ENCODE results near the gene SIRT3. TPM values are rescaled to one million over a fixed set of nuclear protein-coding genes. Genes with fewer than 3 reads are reported as not detected.

SIRT3 gene
- total RNA-seq (2012; rRNA removed) (4.4 and 5.4 TPM in 2 replicates), polyA plus RNA-seq (2012; rRNA removed) (14.9 and 18.6 TPM in 2 replicates), Bru-seq, nascent RNA (percentile 55 among the genes with signal in this experiment), BruChase-seq, experiment 1, labeled RNA remaining after a 6-hour chase (percentile 72 among the genes with signal in this experiment), BruChase-seq, experiment 2, labeled RNA remaining after a 2-hour chase (percentile 65 among the genes with signal in this experiment)
- 14.3 and 15.8 TPM in 2 replicates for polyA plus RNA-seq (2012; cell fraction: cytosol; rRNA removed)
- polyA plus RNA-seq (2012; cell fraction: nucleus; rRNA removed; ENCODE audit: low replicate concordance): 73.8 and 141 TPM in 2 replicates
- long read RNA-seq, transcript SIRT3-201 (7 exons, 2,543 nt): major isoform, 13 of 38 reads
- long read RNA-seq, partial matches to known transcripts: 7 of 38 reads
- long read RNA-seq, other reads (novel, unspliced or antisense): 14 of 38 reads

DNA sequence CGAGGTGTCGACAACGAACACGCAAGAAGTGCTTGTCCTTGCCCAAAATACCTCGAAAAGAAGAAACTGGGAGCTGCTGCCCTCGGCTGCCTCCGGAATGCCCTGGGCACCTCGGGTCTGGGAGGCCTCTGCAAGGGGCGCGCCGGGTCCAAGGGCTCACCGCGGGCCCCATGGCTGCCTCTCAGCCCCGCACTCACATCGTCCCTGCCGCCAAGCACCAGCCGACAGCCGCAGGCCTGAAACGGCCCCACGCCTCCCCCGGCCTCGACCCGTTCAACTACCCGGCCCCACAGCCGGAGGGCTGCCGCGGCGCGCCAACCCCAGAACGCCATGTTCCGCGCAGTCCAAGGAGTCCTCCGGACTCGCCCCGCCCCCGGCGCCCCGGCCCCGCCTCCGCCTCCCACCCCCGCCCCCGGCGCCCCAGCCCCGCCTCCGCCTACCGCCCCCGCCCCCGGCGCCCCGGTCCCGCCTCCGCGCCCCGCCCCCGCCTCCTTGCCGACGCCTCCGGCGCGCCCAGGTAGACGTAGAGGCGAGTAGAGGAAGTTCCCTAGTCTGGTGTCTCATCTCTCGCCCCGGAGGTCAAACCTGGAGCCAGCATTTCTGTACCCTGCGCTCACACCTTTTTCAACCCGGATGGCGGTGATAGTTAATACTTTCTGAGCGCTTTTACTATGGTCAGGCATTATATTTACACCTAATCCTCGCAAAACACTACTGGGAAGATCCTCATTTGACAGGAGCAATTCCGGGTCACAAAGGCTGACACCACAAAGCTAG lies at the start of gene SIRT3:
TSS of gene SIRT3 (minus strand) at position 346 of the 777 bp plus-strand sequence. CDS start at position 332, 14 bp downstream.
- Histone ChIP-seq H4K8ac (ENCODE audit: low read depth in 2 of 2, low read length in 2 of 2) (peak within 1 kb of the TSS; percentile 83 to 92), H3K4me1 (ENCODE audit: control insufficient read depth, insufficient read depth, low read length) (peaks cover 2% of the 10 kb centered on the region), H3K4me2 (ENCODE audit: low read depth, low read length) (peak within 1 kb of the TSS; percentile 98), H3K23ac (ENCODE audit: low read depth, low read length) (peak within 1 kb of the TSS; percentile 98), H3K36me3 (ENCODE audit: control insufficient read depth, insufficient read depth, low read length) (0 out of 2 replicates have a peak, but pooled peaks cover 2% of the 10 kb centered on the region), H2BK15ac (ENCODE audit: low read depth, low read length) (0 out of 3 replicates have a peak within 1 kb of the TSS, but pooled peaks have one; percentile 30), H2AFZ (replicated peaks; ENCODE audit: low read length, poor library complexity) (peak within 1 kb of the TSS; percentile 98), H2AK5ac (ENCODE audit: low read depth, low read length) (peak within 1 kb of the TSS; percentile 84), H3K4me3 (ENCODE audit: insufficient read depth, low read depth, low read length) (peak within 1 kb of the TSS; percentile 88), H3K56ac (ENCODE audit: extremely low read depth, insufficient read depth, low read length) (peak within 1 kb of the TSS; percentile 86), H2BK120ac (ENCODE audit: low read depth, low read length) (peak within 1 kb of the TSS; percentile 49; the same call in 1 of the 2 replicates), H2BK20ac (ENCODE audit: low read depth, low read length) (no peak within 1 kb of the TSS), H3K18ac (ENCODE audit: low read depth, low read length) (peak within 1 kb of the TSS; percentile 54), H3K27ac (ENCODE audit: insufficient read depth, low read length) (peak within 1 kb of the TSS; percentile 85), H2AK9ac (replicated peaks; ENCODE audit: low read depth, low read length, poor library complexity) (peak within 1 kb of the TSS; percentile 98), H3K4ac (ENCODE audit: low read depth, low read length) (peak within 1 kb of the TSS; percentile 88), H3K79me1 (ENCODE audit: low read depth in 1 of 2, low read length in 2 of 2) (peaks cover 9 to 49% of the 10 kb centered on the region in 2 experiments; a peak in 3 of 4 replicates), H4K5ac (ENCODE audit: low read depth, low read length) (peak within 1 kb of the TSS; percentile 72), H3K27me3 (ENCODE audit: control insufficient read depth, insufficient read depth, low read length) (no peaks in the 10 kb centered on the region), H3K9me1 (ENCODE audit: insufficient read depth, low read length) (no peaks in the 10 kb centered on the region), H3K9me3 (ENCODE audit: control insufficient read depth, insufficient read depth, low read length) (no peaks in the 10 kb centered on the region), H3K14ac (replicated peaks; ENCODE audit: low read depth, low read length) (peak within 1 kb of the TSS; percentile 99), H4K20me1 (ENCODE audit: insufficient read depth, low read length) (peaks cover 4% of the 10 kb centered on the region), H2BK5ac (ENCODE audit: low read depth, low read length, poor library complexity, severe bottlenecking) (peak within 1 kb of the TSS; percentile 84), H4K91ac (ENCODE audit: insufficient read depth, low read depth, low read length) (peak within 1 kb of the TSS; percentile 68), H3K9ac (ENCODE audit: low read depth, low read length) (peak within 1 kb of the TSS; percentile 87)
- intact Hi-C loops (cut with micrococcal nuclease): no loop called here
- ChIA-PET CTCF (interaction anchor here (0.5 kb wide), 1 partner anchor 10 kb away, joined by 4 read pairs; no protein-coding TSS in a partner anchor), POLR2A (ENCODE audit: unreplicated experiment) (interaction anchor here (0.7 kb wide), 1 partner anchor 115 kb away, joined by 4 read pairs; no protein-coding TSS in a partner anchor)
- BruUV-seq (replicated peaks): no TSS peak
- TF ChIP-seq MAZ (IDR thresholded peaks at IDR 0.05; ENCODE audit: borderline replicate concordance, low read depth, low read length) (peak; percentile 53; the same call in 1 of the 2 replicates), CEBPB (IDR thresholded peaks at IDR 0.05; ENCODE audit: low read depth, low read length) (no peak), CTCF (conservative IDR thresholded peaks at IDR 0.05; ENCODE audit: low read depth, low read length) (0 out of 2 replicates have a peak, but pooled peaks have one; percentile 1), POLR2A (IDR thresholded peaks at IDR 0.05; ENCODE audit: low read depth, low read length) (peak; percentile 70), BHLHE40 (IDR thresholded peaks at IDR 0.05; ENCODE audit: low read depth, low read length) (0 out of 2 replicates have a peak, but pooled peaks have one; percentile 25)
- WGBS, 2 experiments (ENCODE audit: extremely low coverage in 2 of 2, insufficient read length in 1 of 2): 0% methylated on average over 12 of the region's 70 CpGs; no CpG with 5 or more reads in 1 of the 2 experiments
- dilution Hi-C loops (cut with HindIII; ENCODE audit: low sequenced_read_pairs, unreplicated experiment): no loop called here
- DNase-seq: peak; percentile 65
- ATAC-seq (ENCODE audit: low read depth): peak; percentile 83
- in situ Hi-C loops (cut with MboI; ENCODE audit: low sequenced_read_pairs): no loop called here

Data from IMR-90 (cell line).